Daoy (cell line): Measurements from ENCODE around the gene HGD. TPM values are rescaled to one million over a fixed set of nuclear protein-coding genes. Genes with fewer than 3 reads are reported as not detected.
A peak's percentile ranks its signal among the peaks of the same experiment; 100 is the strongest.
"Not testable (repeated sequence)": the region's sequence is repeated elsewhere in the genome, so short reads cannot be mapped to it uniquely, and the experiment has no call there.

ENCODE experiments used
- DNase-seq: peaks from one replicate; pipeline ENCODE4 v3.0.0-alpha.2; 2015; ENCODE audit warnings: low read depth
- total RNA-seq: library from RNA; depleted of rRNA; stranded (reverse); fragments of >200 nt; shearing (Covaris generic); gene quantifications from 2 replicates; pipeline ENCODE4 v1.2.3, GENCODE V29; 2014

Gene HGD
- total RNA-seq, 1 experiment from 2014 or later = not detected

DNA sequence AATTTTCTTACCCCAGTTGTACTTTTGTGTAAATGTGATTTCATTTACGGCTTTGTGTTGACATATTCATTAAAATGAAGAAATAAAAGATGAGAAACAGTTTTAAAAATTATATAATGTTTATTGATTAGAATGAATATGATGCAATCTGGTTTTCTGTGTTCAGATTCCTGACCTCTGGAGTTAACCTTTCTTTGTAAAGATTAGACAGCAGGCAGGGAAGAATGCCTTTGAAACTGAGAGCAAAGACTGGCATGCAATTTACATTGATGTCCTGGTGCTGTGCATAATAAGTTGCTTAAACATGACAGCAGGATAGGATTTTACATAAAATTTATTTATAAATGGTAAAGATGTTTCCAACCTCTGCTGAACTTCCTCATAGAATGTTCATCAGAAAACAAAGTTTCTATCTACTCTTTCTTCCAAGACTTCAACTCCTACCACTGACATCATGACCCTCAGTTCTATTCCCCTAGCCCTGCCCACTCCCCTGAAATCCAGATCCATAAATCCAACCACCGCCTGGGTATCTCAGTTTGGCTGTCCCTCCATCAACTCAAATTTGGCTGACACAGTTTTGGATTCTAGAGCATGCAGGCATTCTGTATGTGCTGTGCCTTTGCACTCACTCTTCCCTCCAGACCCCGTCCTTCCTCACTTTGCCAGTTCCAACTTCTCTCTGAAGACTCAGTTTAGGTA lies 1.7 kb downstream of the HGD start:
- DNase-seq = no peak

DNA sequence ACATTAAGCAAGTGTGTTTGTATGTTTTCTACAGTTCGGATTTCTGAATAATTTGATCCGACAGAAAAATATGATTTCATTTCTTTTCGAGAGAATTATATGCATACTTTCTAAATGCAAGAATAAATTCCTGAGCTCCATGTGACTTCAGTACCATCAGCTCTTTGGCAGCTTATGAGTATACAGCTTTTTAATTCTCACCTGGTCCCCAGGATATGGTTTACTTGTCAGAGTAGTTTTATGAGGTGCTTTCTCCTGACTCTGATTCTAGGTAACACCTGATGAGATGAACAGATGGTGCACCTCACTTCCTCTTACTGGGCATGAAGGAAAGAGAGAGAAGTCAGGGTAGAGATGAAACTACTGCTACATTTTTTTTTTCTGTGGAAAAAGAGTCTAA lies 3.1 kb downstream of the HGD start:
- no peak for DNase-seq

GRCh38 chr3:120678331-120678947 lies 3.6 kb downstream of the HGD start:
- peak; percentile 29 for DNase-seq

DNA sequence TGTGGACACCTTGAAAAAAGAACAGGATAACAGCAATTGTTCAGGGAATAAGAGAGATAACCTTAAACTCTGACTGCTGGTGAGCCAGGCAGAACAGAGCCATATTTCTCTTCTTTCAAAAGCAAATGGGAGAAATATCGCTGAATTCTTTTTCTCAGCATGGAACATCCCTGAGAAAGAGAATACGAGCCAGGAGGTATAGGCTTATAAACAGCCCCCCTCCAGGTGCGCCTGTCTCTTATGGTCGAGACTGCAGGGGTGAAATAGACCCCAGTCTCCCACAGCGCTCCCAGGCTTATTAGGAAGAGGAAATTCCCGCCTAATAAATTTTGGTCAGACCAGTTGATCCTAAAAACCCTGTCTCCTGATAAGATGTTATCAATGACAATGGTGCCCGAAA lies 4.8 kb downstream of the HGD start:
- DNase-seq = not testable (repeated sequence)

- DNase-seq = no peak
Observed at GRCh38 chr3:120673116-120673515, 8.9 kb downstream of the HGD start.

DNA sequence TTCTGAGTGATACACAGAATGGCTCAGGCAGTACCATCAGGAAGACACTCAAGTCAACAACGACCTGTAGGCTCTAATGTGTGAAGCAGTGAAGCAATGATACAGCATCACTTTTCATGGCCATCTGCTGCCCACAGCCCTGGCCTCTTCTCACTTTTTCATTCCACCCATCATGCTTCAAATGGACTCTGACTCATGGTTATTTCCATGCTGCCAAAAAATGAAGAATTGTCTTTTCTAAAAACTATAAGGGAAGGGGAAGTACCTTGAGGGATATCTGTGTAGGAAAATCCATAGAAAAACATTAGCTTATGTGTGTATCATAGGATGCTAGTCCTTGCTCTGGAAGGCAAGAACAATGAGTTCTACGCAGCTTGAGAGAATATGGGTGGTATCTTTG lies 11.5 kb downstream of the HGD start:
- no peak for DNase-seq

GRCh38 chr3:120664926-120665325 lies 17.1 kb downstream of the HGD start:
- DNase-seq = no peak

DNA sequence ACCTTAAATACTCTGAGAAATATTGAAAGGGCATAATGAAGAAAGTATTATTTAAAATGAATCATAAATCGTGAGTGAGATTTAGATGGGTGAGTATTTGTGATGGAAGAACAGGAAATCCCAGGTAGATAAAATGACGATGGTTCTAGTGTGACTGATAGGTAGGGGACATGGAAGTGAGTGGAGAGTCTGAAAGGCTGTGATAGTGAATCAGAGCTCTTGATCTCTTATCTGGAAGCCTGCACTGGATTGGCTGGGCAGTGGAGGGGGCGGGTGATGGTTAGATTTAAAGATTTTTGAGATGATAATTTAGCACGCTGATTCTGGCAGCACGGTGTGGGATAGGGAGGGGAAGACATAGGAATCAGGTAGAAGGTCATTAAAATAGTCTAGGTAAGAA lies 20.1 kb downstream of the HGD start:
- DNase-seq = no peak

DNA sequence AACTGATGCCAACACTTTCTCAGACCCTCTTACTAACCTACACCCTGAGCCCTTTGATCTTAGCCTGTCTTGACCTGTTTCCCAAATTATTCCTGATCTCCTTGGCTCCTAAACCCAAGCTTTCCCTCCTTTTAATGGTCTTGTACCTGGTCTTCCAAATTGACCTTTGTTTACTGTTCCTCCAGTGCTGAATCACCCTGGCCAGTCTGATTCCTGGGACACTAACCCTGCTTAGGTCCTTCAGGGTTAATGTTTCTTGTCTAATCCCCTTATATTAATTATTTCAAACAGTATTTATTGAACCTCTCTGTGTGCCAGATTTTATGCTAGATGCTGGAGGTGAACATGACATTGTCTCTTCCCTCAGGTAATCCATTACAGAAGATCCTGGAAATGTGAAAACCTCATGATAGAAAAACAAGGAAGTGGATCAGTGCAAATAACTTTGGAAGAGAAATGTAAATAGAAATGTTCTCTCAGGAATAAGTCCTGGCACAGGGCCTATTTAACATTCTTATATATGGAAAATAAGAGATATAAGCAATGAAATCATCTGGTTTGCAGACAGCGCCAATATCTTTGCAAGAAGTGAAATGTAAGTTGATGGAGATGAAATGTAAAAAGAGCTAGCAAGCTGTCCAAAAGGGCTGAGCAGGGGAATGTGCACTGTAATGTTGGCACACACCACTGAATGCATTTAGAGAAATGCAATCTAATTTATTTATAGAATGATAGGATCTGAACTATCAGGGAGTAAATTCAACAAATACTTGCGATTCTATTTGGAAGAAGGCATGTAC lies 20.7 kb downstream of the HGD start:
- no peak for DNase-seq

GRCh38 chr3:120659834-120660233 lies 22.2 kb downstream of the HGD start:
- DNase-seq = no peak

DNA sequence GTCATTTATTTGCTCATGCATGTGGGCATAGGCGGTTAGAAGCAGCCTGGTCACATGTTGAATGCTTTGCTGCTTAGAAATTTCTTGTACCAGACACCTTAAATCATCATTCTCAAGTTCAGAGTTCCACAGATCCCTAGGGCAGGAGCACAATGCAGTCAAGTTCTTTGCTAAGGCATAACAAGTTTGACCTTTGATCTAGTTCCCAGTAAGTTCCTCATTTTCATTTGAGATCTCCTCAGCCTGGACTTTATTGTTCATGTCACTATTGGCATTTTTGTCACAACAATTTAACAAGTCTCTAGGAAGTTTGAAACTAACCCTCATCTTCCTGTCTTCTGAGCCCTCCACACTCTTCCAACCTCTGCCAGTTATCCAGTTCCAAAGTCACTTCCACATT lies 22.8 kb downstream of the HGD start:
- no peak for DNase-seq

DNA sequence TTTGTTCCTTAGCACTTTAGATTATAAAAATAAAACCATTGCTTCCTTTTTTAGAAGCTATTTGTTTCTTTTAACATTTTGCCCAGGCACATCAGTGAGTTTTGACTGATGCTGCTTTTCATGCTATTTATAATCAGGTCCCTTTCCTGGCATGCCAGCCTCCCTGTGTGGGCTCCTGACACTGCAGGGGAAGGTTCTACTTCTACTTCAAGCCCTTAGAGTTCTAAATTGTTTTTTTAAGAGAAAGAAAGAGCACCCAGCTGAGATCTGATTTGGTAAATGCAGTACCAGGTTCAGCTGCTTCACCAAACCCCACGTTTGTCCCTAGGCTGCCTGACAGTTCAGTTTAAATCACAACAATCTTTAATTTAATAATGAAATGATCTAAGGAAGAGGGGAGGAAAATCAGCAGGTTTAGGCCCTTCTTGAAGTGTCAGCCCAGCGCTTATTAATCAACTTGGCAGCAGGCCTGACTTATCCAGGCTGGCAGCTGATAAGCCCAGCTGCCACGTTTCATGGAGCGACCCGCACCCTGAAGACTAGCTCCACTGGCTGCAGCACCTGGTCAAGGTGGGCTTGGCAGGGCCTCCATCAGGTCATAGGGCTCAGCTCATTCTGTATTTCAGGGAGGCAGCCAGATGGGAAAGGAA lies 29.0 kb downstream of the HGD start:
- DNase-seq = no peak

GRCh38 chr3:120652281-120652680 lies 29.8 kb downstream of the HGD start:
- no peak for DNase-seq

DNA sequence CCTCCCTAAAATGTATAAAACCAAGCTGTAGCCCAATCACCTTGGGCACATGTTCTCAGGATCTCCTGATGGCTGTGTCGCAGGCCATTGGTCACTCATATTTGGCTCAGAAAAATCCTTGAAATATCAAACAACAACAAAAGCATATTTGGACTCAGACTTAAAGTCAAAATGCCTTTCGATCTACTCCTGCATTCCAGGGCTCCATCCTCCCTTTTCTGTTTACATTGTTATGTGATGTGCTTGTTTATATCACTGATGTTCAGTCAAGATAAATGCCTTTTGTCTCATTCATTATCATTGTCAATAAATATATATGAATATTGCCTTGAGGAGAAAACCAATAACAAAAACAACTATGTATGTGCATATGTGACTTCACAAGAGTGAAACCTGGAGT lies 31.7 kb downstream of the HGD start:
- no peak for DNase-seq

GRCh38 chr3:120649830-120650233 lies 32.2 kb downstream of the HGD start:
- no peak for DNase-seq

GRCh38 chr3:120648290-120648689 lies 33.7 kb downstream of the HGD start:
- DNase-seq = no peak

DNA sequence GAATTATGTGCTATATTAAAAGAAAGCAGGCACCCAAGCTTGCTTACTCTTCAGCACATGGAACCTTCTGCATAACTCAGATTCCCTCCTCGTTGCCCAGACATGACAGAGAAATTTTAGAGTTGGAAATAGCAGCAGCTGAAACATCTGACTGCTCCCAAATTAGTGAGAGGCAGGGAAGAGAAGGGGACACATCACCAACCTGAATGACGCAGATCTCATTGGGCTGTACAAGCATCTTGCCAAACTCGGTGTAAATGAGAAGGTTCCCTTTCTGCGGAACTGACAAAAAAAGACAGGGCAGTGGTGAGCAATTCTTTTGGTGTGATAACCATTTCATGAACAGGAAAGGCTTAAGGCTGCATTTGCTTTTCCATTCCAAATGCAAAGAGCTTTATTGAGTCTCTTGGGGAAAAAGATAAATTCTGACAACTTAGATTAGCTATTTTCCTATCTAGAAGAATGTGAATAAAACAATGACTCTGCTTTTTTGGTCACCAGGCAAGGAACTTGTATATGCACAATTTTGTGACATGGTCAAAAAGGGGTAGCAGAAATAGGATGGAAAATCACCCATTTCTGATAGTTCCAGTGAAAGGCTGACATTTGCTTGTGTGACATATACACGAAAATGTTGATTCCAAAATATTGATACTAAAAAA lies 35.1 kb downstream of the HGD start:
- no peak for DNase-seq

DNA sequence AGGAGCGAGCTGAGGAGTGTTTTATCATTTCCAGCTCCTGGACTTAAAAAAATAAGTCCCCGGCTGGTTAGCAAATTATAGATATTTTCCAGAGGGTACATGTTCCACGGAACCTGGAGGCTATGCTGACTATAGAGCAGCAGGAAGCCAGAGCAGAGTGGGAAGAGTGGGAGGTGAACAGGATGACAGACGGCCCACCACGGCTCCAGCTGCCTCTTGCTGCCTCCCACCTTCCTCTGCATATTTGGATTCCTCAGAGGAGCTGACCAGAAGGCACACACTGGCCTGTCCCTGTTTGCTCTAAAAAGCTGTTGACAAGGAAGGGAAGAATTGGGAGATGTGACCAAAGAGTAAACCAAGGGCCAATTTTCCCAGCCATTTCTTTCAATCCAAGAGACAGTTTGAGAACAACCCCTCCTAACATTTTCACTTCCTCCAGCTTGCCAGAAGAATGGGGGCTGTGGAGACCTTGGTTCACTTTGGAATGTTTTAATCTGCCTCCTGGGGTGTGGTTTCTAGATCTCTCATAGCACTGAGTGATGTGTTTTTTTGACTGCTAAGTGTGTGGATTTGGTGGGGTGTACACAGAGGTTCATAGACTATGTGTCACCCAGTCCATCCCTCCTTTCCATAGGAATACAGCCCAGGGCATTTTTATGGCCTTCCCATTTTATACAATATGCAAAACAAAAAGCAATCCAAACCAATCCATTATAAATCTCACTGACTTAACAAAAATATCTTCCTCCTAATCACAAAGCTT lies 36.8 kb downstream of the HGD start:
- peak; percentile 52 for DNase-seq

GRCh38 chr3:120642368-120642948 lies 39.6 kb downstream of the HGD start:
- peak; percentile 77 for DNase-seq

DNA sequence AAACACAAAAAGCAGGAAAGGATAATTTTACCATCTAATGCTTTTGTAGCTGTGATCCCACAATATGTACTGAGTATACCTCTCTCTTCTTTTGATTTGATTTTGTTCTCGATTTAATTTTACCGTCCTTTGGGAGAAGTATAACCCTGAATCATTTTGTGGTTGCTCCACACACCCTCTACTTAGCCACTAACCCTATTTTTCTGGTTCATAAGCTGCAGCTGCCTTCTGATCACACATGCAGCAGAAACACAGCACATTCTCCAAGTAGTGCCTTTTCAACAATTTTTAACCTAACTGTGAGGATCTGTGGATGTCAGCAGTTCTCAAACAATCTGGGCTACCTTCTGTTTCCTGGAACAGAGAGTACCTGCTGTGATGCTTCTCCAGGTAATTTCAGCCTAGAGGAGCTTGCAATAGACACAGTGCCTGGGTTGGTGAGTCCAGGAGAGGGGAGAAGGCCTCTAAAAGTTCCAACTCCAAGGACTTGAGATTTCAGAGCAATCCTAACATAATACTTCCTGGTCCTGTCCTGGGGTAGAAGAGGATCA lies 40.3 kb downstream of the HGD start:
- no peak for DNase-seq
